Activated naive CD8-positive, alpha-beta T cell treated with anti-CD3 and anti-CD28 coated beads for 36 hours (primary cell): ENCODE data around the gene SPTBN4. TPM values are rescaled to one million over a fixed set of nuclear protein-coding genes. Genes with fewer than 3 reads are reported as not detected.
"Not testable (repeated sequence)": the region's sequence is repeated elsewhere in the genome, so short reads cannot be mapped to it uniquely, and the experiment has no call there.

Experiments
- DNase-seq: peaks from one replicate; pipeline ENCODE4 v3.0.0; 2021
- H3K27ac Mint-ChIP-seq: one replicate; pipeline ENCODE4 v1.8.0; 2022; ENCODE audit warnings: mild to moderate bottlenecking, moderate library complexity, mixed read lengths
- H3K27me3 Mint-ChIP-seq: one replicate; pipeline ENCODE4 v1.8.0; 2022; ENCODE audit warnings: mild to moderate bottlenecking, mixed read lengths
- H3K36me3 Mint-ChIP-seq: one replicate; pipeline ENCODE4 v1.8.0; 2021; ENCODE audit warnings: mild to moderate bottlenecking, mixed read lengths
- H3K4me1 Mint-ChIP-seq: one replicate; pipeline ENCODE4 v1.8.0; 2021; ENCODE audit warnings: mixed read lengths
- H3K4me3 Mint-ChIP-seq: one replicate; pipeline ENCODE4 v1.8.0; 2022; ENCODE audit warnings: mild to moderate bottlenecking, moderate library complexity, mixed read lengths
- H3K9me3 Mint-ChIP-seq: one replicate; pipeline ENCODE4 v1.8.0; 2022; ENCODE audit warnings: mixed read lengths
- total RNA-seq, 2 experiments: library from RNA; stranded (reverse); gene quantifications; one replicate each; pipeline ENCODE4 v1.2.3, GENCODE V29; 2021

Gene SPTBN4
- total RNA-seq, 2 experiments from 2014 or later: 1.1 to 2.9 TPM

DNA sequence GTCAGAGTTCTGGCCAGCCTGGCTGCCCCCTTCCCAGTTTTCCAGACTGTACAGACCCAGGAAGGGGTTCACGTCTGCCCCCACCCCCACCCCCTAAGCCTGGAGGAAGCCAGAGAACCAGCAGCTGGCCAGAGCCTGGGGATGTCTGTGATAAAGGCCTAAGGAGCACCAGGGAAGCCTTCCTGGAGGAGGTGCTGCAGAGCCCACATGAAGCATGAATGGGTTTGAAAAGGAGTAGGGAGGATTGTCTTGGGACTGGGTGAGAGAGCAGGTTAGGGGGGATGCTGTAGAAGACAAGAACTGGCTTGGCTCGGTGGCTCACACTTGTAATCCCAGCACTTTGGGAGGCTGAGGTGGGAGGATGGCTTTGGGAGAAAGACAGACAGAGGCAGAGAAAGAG lies 115.7 kb downstream of the SPTBN4 start:
- H3K36me3 Mint-ChIP-seq: peaks cover 9% of the 10 kb centered on the region
- H3K9me3 Mint-ChIP-seq: no peaks in the 10 kb centered on the region
- no peak overlapping the region for H3K4me3 Mint-ChIP-seq
- DNase-seq: no peak
- peaks cover 9% of the 10 kb centered on the region for H3K4me1 Mint-ChIP-seq
- H3K27ac Mint-ChIP-seq: no peak overlapping the region
- H3K27me3 Mint-ChIP-seq: no peaks in the 10 kb centered on the region

DNA sequence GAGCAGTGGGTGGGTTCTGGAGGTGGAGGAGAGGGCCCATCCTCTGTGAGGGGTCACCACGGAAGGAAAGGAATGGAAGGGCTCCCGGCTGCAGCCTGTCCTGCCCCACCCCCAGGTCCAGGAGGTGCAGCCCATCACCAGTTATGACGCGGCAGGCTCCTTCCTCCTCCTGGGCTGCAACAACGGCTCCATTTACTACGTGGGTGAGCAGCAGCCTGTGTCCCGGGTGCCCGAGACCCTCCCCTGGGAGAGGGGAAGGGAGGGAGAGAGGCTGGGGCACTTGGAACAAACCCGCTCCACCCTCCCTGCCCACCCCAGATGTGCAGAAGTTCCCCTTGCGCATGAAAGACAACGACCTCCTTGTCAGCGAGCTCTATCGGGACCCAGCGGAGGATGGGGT lies 116.5 kb downstream of the SPTBN4 start:
- no peak overlapping the region for H3K27ac Mint-ChIP-seq
- peaks cover 5% of the 10 kb centered on the region for H3K4me1 Mint-ChIP-seq
- H3K9me3 Mint-ChIP-seq: no peaks in the 10 kb centered on the region
- DNase-seq: no peak
- no peaks in the 10 kb centered on the region for H3K27me3 Mint-ChIP-seq
- H3K4me3 Mint-ChIP-seq: no peak overlapping the region
- peaks cover 7% of the 10 kb centered on the region for H3K36me3 Mint-ChIP-seq

DNA sequence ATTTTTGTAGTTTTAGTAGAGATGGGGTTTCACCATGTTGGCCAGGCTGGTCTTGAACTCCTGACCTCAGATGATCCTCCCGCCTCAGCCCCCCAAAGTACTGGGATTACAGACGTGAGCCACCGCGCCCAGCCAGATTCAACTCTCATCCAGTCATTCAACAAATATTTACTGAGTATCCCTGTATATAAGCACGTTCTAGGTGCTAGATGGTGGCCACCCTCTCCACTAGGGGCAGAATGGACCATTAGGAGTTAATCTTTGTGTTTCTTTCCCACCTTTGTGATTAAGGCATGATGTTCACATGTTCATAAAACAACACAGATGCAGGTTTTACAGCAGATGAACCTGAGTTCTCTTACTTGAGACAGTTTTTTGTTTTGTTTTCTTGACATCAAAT lies 117.2 kb downstream of the SPTBN4 start:
- H3K27me3 Mint-ChIP-seq: no peaks in the 10 kb centered on the region
- no peak overlapping the region for H3K27ac Mint-ChIP-seq
- H3K4me1 Mint-ChIP-seq: peaks cover 2% of the 10 kb centered on the region
- H3K4me3 Mint-ChIP-seq: no peak overlapping the region
- no peak for DNase-seq
- peaks cover 7% of the 10 kb centered on the region for H3K36me3 Mint-ChIP-seq
- H3K9me3 Mint-ChIP-seq: no peaks in the 10 kb centered on the region

DNA sequence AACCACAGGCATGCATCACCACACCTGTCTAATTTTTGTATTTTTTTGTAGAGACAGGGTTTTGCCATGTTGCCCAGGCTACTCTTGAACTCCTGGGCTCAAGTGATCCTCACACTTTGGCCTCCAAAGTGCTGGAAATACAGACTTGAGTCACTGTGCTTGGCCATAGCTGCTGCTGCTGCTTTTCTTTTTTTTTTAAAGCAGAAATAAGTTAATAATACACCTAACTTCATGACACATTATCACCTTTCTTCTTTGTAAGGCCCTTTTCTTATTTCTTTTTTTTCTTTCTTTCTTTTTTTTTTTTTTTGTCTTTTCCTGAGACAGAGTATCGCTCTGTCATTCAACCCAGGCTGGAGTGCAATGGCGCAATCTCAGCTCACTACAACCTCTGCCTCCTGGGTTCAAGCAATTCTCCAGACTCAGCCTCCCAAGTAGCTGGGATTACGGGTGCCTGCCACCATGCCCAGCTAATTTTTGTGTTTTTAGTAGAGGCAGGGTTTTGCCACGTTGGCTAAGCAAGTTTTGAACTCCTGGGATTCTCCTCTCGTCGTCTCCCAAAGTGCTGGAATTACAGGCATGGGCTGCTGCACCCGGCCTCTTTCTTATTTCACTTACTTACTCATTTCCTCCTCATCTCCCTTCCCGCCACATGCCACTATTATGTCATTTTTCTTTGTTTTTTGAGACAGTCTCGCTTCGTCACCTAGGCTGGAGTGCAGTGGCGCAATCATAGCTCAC lies 118.6 kb downstream of the SPTBN4 start:
- no peaks in the 10 kb centered on the region for H3K27me3 Mint-ChIP-seq
- peaks cover 2% of the 10 kb centered on the region for H3K4me1 Mint-ChIP-seq
- H3K36me3 Mint-ChIP-seq: peaks cover 8% of the 10 kb centered on the region
- H3K27ac Mint-ChIP-seq: no peak overlapping the region
- no peak overlapping the region for H3K4me3 Mint-ChIP-seq
- DNase-seq: no peak
- H3K9me3 Mint-ChIP-seq: no peaks in the 10 kb centered on the region

DNA sequence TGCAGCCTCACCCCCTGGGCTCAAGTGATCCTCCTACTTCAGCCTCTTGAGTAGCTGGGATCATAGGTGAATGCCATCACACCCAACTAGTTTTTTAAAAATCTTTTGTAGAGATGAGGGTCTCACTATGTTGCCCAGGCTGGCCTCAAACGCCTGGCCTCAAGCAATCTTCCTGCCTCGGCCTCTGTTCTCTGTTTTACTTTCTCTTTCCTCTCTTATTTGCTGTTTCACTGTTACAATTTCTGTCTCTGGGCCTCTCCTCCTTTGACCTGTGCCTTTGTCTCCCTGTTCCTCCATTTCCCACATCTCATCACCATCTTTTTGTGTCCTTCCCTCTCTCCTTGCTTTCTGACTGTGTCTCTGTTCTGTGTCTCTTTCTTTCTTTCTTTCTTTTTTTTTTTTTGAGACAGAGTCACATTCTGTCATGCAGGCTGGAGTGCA lies 119.2 kb downstream of the SPTBN4 start:
- Mint-ChIP-seq H3K4me3 (no peak overlapping the region), H3K27me3 (no peaks in the 10 kb centered on the region), H3K36me3 (peaks cover 8% of the 10 kb centered on the region), H3K4me1 (peaks cover 2% of the 10 kb centered on the region), H3K9me3 (no peaks in the 10 kb centered on the region), H3K27ac (peak overlapping the region; percentile 36)
- DNase-seq: no peak

DNA sequence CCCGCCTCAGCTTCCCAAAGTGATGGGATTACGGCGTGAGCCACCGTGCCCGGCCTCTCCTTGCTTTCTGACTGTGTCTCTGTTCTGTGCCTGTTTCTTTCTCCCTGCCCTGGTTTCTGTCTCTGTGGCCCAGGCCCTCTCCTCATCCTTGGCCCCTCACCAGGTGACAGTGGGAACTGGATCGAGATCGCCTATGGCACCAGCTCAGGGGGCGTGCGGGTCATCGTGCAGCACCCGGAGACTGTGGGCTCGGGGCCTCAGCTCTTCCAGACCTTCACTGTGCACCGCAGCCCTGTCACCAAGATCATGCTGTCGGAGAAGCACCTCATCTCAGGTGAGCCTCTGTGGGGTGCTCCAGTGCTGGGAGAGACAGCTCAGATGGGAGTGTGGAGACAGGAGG lies 119.8 kb downstream of the SPTBN4 start:
- no peak for DNase-seq
- no peaks in the 10 kb centered on the region for H3K9me3 Mint-ChIP-seq
- no peak overlapping the region for H3K4me3 Mint-ChIP-seq
- H3K36me3 Mint-ChIP-seq: peaks cover 8% of the 10 kb centered on the region
- no peaks in the 10 kb centered on the region for H3K27me3 Mint-ChIP-seq
- H3K27ac Mint-ChIP-seq: no peak overlapping the region
- peaks cover 2% of the 10 kb centered on the region for H3K4me1 Mint-ChIP-seq

DNA sequence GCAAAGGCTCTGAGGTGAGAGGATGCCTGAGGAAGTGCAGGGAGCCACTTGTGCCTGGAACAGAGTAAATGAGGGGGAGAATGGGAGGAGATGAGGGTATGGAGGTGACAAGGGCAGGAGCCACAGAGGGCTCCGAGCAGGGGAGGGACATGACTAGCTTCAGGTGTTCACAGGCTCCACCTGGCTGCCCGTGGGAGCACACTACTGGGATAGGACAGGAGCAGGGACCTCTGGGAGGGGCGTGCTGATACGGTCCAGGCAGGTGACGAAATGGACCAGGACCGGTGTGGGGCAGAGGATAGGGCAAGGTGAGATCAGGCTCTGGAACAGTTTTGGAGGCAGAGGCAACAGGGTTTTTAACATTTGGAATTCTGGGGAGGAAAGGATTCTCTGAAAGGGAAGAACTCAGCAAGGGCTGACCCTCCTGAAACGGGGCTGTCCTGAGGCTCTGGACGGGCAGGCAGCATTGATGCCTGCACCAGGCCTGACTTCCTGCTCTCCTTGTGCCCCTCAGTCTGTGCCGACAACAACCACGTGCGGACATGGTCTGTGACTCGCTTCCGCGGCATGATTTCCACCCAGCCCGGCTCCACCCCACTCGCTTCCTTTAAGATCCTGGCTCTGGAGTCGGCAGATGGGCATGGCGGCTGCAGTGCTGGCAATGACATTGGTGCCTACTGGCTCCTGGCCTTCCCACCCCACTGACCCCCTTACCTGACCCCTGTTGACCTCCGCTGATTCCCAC lies 121.5 kb downstream of the SPTBN4 start:
- Mint-ChIP-seq H3K4me1 (peaks cover 2% of the 10 kb centered on the region), H3K36me3 (peaks cover 8% of the 10 kb centered on the region), H3K27ac (no peak overlapping the region), H3K27me3 (no peaks in the 10 kb centered on the region), H3K9me3 (no peaks in the 10 kb centered on the region), H3K4me3 (no peak overlapping the region)
- DNase-seq: no peak

DNA sequence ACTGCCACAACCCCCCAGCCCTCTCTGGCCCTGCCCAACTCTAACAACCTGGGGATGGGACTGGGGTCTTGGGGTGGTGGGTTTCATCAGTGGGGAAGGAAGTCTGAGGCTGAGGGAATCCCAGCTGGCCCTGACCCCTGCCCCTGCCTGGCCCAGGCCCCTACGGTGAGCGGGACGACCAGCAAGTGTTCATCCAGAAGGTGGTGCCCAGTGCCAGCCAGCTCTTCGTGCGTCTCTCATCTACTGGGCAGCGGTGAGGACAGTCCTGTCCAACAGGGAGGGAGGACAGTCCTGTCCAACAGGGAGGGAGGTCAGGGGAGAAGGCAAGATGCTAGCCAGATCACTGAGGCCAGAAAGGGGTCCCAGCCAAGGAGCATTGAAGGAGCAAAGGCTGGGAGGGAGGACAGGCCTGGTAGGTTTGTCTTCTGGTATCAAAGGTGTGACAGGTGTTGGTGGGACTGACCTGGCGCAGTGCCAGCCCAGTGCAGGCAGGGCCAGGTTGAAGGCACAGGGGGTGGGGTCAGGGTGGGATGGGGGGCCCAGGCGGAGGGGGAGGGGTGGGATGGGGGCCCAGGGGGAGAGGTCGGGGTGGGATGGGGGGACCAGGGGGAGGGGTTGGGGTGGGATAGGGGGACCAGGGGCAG lies 122.2 kb downstream of the SPTBN4 start:
- Mint-ChIP-seq H3K9me3 (no peaks in the 10 kb centered on the region), H3K27me3 (no peaks in the 10 kb centered on the region), H3K36me3 (peaks cover 8% of the 10 kb centered on the region), H3K27ac (no peak overlapping the region), H3K4me1 (peaks cover under 1% of the 10 kb centered on the region), H3K4me3 (no peak overlapping the region)
- no peak for DNase-seq

DNA sequence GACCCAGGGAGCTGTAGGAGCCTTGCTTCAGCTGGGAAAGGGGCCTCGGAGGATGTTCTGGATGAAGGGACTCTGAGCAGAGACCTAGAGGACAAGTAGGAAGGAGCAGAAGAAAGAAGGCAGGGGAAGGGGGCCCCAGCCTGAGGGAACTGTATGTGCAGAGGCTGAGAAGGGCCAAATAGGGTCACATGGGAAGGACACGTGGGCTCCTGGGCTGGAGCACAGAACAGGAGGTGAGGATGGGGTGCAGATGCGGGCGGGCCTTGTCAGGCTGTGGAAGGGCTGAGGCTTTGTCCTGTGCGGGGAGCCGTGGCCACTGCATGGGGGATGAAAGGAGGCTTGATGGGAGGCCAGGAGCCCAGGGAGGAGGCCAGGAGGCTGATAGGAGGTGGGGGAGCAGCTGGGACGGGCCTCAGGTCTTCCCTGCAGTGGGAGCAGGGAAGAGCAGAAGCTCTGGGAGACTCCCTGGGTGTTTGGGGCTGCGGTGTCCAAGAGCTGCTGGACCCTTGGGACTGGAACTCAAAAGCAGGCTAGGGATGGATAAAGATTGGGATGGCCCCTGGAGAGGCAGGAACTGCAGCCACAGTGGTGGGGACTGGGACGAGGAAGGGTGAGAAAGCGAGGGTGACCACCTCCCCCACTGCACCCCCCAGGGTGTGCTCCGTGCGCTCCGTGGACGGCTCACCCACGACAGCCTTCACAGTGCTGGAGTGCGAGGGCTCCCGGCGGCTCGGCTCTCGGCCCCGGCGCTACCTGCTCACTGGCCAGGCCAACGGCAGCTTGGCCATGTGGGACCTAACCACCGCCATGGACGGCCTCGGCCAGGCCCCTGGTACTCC lies 123.0 kb downstream of the SPTBN4 start:
- no peak overlapping the region for H3K27ac Mint-ChIP-seq
- H3K36me3 Mint-ChIP-seq: peaks cover 6% of the 10 kb centered on the region
- no peak for DNase-seq

DNA sequence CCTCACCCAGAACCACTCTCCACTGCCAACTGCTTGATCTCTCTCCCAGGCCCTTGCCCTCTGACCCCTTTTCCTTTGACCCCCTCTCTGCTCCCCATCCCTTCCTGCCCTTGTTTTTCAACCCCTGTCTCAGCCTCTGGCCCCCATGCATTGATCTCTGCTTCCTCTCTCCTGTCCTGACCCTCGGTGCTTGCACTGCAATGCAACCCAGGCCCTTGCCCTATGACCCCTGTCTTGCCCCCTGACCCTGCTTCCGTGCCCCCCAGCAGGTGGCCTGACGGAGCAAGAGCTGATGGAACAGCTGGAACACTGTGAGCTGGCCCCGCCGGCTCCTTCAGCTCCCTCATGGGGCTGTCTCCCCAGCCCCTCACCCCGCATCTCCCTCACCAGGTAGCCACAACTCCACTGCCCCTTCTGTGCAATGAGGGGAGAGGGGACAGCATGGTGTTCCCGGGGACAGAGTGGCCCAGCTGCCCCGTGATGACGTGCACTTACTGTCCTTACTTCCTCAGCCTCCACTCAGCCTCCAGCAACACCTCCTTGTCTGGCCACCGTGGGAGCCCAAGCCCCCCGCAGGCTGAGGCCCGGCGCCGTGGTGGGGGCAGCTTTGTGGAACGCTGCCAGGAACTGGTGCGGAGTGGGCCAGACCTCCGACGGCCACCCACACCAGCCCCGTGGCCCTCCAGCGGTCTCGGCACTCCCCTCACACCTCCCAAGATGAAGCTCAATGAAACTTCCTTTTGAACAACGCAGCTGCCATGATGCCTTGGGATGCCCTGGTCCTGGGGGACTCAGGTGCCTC lies 123.9 kb downstream of the SPTBN4 start:
- peaks cover 6% of the 10 kb centered on the region for H3K36me3 Mint-ChIP-seq
- no peaks in the 10 kb centered on the region for H3K27me3 Mint-ChIP-seq
- DNase-seq: no peak
- H3K9me3 Mint-ChIP-seq: no peaks in the 10 kb centered on the region
- H3K4me3 Mint-ChIP-seq: no peak overlapping the region
- no peak overlapping the region for H3K27ac Mint-ChIP-seq
- peaks cover 8% of the 10 kb centered on the region for H3K4me1 Mint-ChIP-seq

More for the DNA sequence above, 123.0 kb downstream of the SPTBN4 start:
- Mint-ChIP-seq H3K4me3 (no peak overlapping the region), H3K27me3 (no peaks in the 10 kb centered on the region), H3K4me1 (peaks cover 8% of the 10 kb centered on the region), H3K9me3 (no peaks in the 10 kb centered on the region)

DNA sequence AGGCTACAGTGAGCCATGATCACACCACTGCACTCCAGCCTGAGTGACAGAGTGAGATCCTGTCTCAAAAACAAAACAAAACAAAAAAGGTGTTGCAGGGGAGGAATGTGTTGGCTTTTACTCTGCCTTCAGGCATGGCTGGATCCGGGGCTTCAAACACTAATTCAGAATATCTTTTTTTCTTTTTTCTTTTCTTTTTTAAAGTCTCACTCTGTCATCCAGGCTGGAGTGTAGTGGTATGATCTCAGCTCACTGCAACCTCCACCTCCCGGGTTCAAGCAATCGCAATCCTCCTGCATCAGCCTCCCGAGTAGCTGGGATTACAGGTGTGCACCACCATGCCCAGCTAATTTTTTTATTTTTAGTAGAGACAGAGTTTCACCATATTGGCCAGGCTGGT lies 124.9 kb downstream of the SPTBN4 start:
- DNase-seq, H3K27ac Mint-ChIP-seq, H3K4me3 Mint-ChIP-seq, H3K4me1 Mint-ChIP-seq, H3K9me3 Mint-ChIP-seq, H3K36me3 Mint-ChIP-seq, H3K27me3 Mint-ChIP-seq: not testable (repeated sequence)

DNA sequence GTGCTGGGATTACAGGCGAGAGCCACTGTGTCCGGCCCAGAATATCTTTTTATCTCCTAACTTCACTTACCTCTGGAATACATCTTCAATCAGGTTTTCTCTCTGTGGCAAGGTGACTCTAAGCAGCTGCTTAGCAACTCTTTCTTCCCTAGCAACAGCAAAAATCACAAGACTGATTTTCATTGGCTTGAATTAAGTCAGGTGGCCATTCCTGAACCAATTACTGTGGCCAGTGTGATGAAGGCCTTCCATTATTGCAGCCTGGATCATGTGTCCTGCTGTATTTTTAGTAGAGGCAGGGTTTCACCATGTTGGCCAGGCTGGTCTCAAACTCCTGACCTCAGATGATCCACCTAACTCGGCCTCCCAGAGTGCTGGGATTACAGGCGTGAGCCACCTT lies 125.4 kb downstream of the SPTBN4 start:
- peaks cover 4% of the 10 kb centered on the region for H3K36me3 Mint-ChIP-seq
- no peak overlapping the region for H3K4me3 Mint-ChIP-seq
- H3K9me3 Mint-ChIP-seq: no peaks in the 10 kb centered on the region
- peaks cover 8% of the 10 kb centered on the region for H3K4me1 Mint-ChIP-seq
- no peak for DNase-seq
- H3K27me3 Mint-ChIP-seq: peaks cover 7% of the 10 kb centered on the region
- no peak overlapping the region for H3K27ac Mint-ChIP-seq

DNA sequence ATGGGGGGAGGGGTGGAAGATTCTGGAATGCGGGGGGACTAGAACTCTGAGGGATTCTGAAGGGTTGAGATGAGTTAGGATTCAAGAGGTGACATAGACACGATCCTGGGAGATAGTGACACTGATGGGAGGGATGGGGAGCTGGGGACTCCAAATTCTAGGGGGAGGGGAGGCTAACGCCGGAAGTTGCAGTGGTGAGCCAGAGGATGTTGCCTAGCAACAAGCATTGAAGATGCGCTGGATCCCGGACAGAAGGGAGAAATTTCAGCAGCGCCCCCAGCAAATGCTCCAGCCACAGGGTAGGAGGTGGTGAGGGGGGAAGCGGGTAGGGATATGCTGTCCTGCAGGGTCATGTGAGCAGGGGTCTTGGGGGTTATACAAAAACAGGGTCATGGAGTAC lies 127.5 kb downstream of the SPTBN4 start:
- H3K4me1 Mint-ChIP-seq: peaks cover 21% of the 10 kb centered on the region
- H3K4me3 Mint-ChIP-seq: no peak overlapping the region
- H3K27me3 Mint-ChIP-seq: peaks cover 25% of the 10 kb centered on the region
- peaks cover 4% of the 10 kb centered on the region for H3K36me3 Mint-ChIP-seq
- H3K9me3 Mint-ChIP-seq: no peaks in the 10 kb centered on the region
- no peak for DNase-seq
- H3K27ac Mint-ChIP-seq: no peak overlapping the region

DNA sequence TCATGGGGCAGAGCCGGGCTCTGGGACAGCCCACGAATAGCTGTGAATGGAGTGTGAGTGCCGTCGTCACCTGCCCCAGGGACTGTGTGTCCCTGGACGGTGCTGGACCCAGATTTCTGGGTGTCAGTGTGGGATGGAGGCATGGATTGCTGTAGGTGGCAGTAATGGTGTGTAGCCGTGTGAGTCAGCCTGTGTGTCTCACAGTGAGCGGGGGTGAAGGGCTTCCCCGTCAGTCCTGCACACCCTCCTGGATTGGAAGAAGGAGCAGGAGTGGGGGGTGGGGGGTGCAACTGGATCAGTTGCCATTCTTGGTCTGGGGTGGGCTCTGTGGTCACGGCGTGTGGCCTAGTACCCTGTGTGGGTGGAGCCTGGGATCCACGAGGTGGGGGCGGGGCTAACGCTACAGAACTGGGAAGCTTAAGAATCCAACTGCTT lies 127.9 kb downstream of the SPTBN4 start:
- Mint-ChIP-seq H3K9me3 (no peaks in the 10 kb centered on the region), H3K4me3 (no peak overlapping the region), H3K4me1 (peaks cover 25% of the 10 kb centered on the region), H3K27ac (no peak overlapping the region), H3K36me3 (peaks cover 4% of the 10 kb centered on the region), H3K27me3 (peaks cover 29% of the 10 kb centered on the region)
- no peak for DNase-seq
